ENCODE data around the gene ATP1A2.

Gene ATP1A2

GRCh38 chr1:160151303-160151702 is 35.7 kb downstream of the ATP1A2 start, which contains the start of gene ATP1A4:
TSS of gene ATP1A4 (plus strand) at chr1:160151603. CDS start at chr1:160152041, 438 bp downstream.
- no peak for DNase-seq

GRCh38 chr1:160154790-160155189 is 39.2 kb downstream of the ATP1A2 start:
- DNase-seq: no peak

- no peak for DNase-seq
Observed at GRCh38 chr1:160156361-160156760, 40.8 kb downstream of the ATP1A2 start.

GRCh38 chr1:160157174-160157573 is 41.6 kb downstream of the ATP1A2 start:
- DNase-seq: no peak

- DNase-seq: no peak
Observed at GRCh38 chr1:160158031-160158430, 42.5 kb downstream of the ATP1A2 start.

GRCh38 chr1:160158534-160158933 is 43.0 kb downstream of the ATP1A2 start:
- no peak for DNase-seq

- no peak for DNase-seq
Observed at GRCh38 chr1:160159846-160160245, 44.3 kb downstream of the ATP1A2 start.

GRCh38 chr1:160161965-160162705 is 46.6 kb downstream of the ATP1A2 start:
- DNase-seq: no peak

- no peak for DNase-seq
Observed at GRCh38 chr1:160162931-160163330, 47.4 kb downstream of the ATP1A2 start.

- DNase-seq: no peak
Observed at GRCh38 chr1:160163615-160164014, 48.1 kb downstream of the ATP1A2 start.

- no peak for DNase-seq
Observed at GRCh38 chr1:160164121-160164520, 48.6 kb downstream of the ATP1A2 start.

GRCh38 chr1:160166166-160166868 is 50.8 kb downstream of the ATP1A2 start:
- DNase-seq: no peak

GRCh38 chr1:160167056-160167455 is 51.5 kb downstream of the ATP1A2 start:
- DNase-seq: no peak

GRCh38 chr1:160167580-160167979 is 52.0 kb downstream of the ATP1A2 start:
- no peak for DNase-seq

GRCh38 chr1:160168016-160168415 is 52.5 kb downstream of the ATP1A2 start:
- DNase-seq: no peak

- DNase-seq: no peak
Observed at GRCh38 chr1:160168609-160169369, 53.2 kb downstream of the ATP1A2 start.

GRCh38 chr1:160169553-160170399 is 54.2 kb downstream of the ATP1A2 start:
- no peak for DNase-seq

GRCh38 chr1:160171354-160171753 is 55.8 kb downstream of the ATP1A2 start:
- no peak for DNase-seq

GRCh38 chr1:160171980-160172379 is 56.4 kb downstream of the ATP1A2 start:
- no peak for DNase-seq

- DNase-seq: no peak
Observed at GRCh38 chr1:160177231-160177630, 61.7 kb downstream of the ATP1A2 start.

- no peak for DNase-seq
Observed at GRCh38 chr1:160177667-160178066, 62.1 kb downstream of the ATP1A2 start.

- DNase-seq: no peak
Observed at GRCh38 chr1:160178731-160179130, 63.2 kb downstream of the ATP1A2 start.

GRCh38 chr1:160179336-160179735 is 63.8 kb downstream of the ATP1A2 start:
- no peak for DNase-seq
